GM19397 (cell line): ENCODE results near the gene RPL39L.
A peak's percentile ranks its signal among the peaks of the same experiment; 100 is the strongest.
"Not testable (repeated sequence)": the region's sequence is repeated elsewhere in the genome, so short reads cannot be mapped to it uniquely, and the experiment has no call there.

Source experiments
- ATAC-seq: cut with Tn5 transposase; IDR thresholded peaks from one replicate; pipeline ENCODE4 v1.9.1; 2021; ENCODE audit warnings: mild to moderate bottlenecking, moderate library complexity; ENCODE audit not compliant: unreplicated experiment

The RPL39L gene

GRCh38 chr3:187145149-187145895 lies 6.0 kb upstream of the RPL39L start:
- ATAC-seq = no peak

DNA sequence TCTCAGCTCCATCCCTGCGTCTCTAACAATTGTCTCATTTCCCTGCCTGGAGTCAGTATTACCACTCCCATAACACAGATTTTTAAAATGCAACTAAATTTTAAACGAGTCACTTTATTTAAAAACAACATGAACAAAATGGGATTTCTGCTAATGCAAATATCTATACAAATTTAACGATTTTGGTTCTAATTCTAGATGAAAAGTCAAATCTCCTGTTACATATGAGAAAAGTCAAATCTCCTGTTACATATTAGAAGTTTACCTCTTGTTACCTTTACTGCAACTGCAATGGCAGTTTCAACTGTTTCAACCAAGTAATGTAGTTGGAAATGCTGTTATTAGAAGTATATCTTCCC lies 578 bp upstream of the RPL39L start:
- ATAC-seq = no peak

DNA sequence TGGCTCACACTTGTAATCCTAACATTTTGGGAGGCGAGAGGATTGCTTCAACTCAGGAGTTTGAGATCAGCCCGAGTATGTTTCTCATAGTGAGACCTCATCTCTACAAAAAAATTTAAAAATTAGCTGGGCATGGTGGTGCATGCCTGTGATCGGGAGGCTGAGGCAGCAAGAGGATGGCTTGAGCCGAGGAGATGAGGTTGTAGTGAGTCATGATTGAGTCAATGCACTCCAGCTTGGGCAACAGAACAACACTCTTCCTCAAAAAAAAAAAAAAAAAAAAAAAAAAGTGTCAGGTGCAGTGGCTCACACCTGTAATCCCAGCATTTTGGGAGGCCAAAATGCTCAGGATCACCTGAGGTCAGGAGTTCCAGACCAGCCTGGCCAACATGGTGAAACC lies 2.4 kb downstream of the RPL39L start:
- ATAC-seq = no peak

DNA sequence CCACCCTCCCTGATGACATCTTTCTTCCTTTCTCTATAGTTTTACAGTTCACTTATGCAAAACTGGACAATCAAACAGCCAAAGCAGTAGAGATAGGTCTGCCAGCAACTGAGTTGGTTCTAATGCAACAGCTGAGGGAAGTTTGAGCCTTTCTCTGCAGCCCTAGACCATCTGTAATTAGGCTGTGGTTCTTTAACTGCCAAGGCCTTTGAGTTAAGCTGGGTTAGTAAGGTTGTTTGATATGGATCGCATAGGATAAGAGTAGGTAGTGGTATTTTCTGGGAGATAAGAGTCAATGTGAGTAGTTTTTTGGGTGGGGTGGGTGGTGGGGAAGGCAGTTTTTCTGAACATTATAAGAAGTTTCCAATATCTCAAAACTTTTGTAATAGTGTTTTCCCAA lies 3.0 kb downstream of the RPL39L start:
- ATAC-seq = no peak

DNA sequence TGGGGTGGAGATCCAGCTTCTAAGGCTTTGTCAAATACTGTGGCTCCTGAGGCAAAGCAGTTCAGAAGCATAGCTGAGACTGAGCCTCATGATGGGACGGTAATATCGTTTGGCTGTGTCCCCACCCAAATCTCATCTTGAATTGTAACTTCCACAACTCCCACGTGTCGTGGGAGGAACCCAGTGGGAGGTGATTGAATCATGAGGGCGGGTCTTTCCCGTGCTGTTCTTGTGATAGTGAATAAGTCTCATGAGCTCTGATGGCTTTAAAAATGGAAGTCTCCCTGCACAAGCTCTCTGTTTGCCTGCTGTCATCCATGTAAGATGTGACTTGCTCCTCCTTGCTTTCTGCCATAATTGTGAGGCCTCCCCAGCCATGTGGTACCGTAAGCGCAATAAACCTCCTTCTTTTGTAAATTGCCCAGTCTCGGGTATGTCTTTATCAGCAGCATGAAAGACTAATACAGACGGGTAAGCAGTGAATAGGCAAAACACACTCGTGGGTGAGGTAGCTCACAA lies 4.1 kb downstream of the RPL39L start:
- not testable (repeated sequence) for ATAC-seq

- not testable (repeated sequence) for ATAC-seq
Observed at GRCh38 chr3:187133181-187133580, 6.1 kb downstream of the RPL39L start.

DNA sequence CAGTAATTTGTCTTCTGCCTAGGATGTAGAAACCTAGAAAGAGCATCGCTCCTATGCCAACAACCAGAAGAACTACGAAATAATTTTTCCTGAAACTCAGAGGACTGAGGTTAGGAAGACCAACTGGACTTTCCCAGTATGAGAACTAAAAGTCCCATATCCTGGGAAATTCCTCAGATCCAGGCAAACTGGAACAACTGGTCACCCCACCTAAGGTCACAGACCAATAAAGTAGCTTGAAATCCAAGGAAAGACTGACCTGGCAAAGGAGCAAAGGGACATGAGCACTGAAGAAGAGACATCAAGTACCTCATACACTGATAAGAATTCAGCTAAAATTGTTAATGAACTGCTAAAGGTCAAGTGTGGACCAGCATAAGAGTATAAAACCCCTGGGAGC lies 6.6 kb downstream of the RPL39L start:
- no peak for ATAC-seq

DNA sequence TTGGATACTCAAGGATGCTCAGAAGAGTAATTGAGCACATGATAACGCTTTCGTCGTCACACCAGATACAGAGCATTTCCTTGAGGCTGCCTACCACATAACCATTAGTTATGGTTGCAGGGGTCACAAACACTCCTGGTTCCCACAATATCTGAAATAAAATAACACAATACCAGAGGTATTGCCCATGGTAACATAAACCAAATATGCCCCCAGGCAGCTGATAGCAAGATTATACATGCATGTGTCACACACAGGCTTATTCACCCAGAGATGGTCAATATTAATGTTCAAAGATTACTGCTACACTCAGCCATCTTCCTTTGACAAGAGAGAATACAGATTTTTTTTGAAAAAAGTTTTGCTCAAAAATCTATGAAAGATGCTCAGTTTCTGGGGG lies 7.3 kb downstream of the RPL39L start:
- no peak for ATAC-seq

- ATAC-seq = peak; percentile 84
Observed at GRCh38 chr3:187130346-187131066, 8.8 kb downstream of the RPL39L start.

DNA sequence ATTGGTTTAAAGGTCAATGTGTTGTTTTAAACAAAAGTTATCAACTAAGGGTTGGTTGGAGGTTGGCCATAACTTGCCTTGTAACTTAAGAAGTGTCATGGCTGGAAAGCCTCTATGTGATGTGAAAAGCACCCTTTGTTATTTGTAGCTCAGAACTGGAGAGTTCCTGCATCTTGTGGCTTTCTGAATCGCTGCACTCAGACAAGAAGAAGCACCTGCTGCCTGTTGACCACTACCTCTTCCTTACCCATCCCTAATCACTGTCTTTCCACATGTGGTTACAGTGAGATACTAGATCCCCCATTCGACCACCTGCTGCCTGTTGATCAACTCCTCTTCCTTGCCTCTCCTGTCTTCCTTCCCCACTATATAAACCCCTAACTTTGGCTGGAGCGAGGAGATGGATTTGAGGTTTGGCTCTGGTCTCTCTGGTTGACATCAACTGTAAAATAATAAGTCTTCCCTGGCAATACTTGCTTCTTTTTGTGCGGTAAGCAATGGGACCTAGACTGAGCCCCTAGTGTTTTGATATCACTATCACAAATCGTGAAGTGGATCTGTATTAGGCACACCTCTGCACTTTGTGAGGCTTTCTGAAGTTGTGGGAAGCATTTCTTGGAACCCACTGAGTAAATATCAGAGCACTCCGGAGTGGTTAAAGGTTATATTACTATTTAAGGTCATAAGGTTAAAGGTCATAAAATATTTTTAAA lies 13.8 kb downstream of the RPL39L start:
- peak; percentile 75 for ATAC-seq

DNA sequence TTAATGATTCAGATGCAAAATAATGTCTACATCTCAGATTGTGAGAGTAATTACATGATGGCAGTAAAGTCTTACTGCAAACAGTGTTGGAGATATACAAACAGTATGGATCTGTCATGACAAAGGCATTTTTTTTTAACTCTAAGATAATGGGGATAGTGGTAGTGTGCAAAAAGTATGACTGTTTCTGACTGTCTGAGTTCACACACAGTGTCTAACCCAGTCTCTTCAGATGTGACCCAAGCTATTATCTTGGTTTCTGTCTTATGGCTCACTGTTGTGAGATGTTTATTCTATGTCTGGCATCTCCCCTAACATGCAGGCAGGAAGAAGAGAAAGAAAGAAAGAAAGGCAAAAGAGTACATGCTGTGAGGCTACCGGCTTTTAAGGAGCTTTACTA lies 17.0 kb downstream of the RPL39L start:
- ATAC-seq = no peak

- no peak for ATAC-seq
Observed at GRCh38 chr3:187120326-187120725, 19.0 kb downstream of the RPL39L start.

GRCh38 chr3:187114511-187114910 lies 24.8 kb downstream of the RPL39L start:
- no peak for ATAC-seq

GRCh38 chr3:187112934-187113793 lies 26.1 kb downstream of the RPL39L start:
- no peak for ATAC-seq

- no peak for ATAC-seq
Observed at GRCh38 chr3:187110156-187110555, 29.1 kb downstream of the RPL39L start.

DNA sequence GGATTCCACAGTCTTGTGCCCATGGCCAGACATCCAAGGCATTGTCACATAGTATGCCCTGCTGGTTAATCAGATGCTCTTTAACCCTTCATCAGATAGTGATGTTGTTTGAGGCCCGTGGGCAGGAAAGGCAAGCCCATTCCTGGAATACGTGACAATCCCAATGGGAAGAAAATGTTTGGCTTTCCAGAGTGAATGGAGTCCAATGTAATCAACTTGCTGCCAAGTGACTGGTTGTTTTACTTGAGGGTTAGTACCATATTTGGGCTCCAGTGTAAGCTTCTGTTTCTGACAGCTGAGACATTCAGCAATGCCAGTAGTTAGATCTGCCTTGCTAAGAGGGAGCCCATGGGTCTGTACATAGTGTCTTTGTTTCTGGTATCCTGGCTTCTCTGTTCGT lies 31.3 kb downstream of the RPL39L start:
- ATAC-seq = no peak

DNA sequence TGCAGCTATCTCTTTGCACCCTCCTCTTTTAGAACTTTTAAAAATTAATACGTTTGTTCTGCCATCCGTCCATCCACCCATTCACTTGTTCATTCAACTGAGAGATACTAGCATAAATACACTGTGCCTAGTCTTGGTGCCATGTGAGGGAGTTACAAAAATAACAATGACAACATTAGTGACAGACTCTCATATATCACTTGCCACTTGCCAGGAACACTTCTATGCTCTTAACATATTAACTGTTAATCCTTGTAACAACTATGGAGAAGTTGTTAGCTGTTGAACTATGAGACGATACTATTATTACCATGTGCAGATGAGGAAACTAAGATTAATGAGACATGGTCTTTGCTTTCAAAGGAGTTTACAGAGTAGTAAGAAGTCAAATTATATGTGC lies 33.6 kb downstream of the RPL39L start:
- no peak for ATAC-seq

DNA sequence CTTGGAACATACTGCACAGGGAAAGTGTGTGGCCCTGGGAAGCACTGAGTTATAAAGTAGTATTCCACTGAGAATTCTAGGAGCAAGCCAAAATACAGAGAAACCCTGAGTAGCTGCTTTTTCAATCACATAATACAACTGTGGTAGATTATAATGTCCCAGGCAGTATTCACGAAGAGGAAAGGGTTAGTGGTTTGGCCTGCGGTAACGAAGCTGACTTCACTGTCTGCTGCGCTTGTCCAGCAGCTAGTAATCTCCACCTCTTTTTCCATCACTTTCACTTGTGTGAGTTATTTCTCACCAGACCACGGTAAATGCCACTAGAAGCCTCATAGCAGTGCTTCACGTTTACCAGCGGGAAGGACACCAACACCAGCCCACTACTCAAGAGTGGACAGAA lies 34.4 kb downstream of the RPL39L start:
- ATAC-seq = no peak

GRCh38 chr3:187104342-187104741 lies 35.0 kb downstream of the RPL39L start:
- no peak for ATAC-seq

- ATAC-seq = no peak
Observed at GRCh38 chr3:187103251-187103650, 36.0 kb downstream of the RPL39L start.
